ENCODE data around the gene CARD14. TPM values are rescaled to one million over a fixed set of nuclear protein-coding genes. Genes with fewer than 3 reads are reported as not detected.

The CARD14 gene
- total and polyA plus RNA-seq, 9 donors: 0.10 to 2.3 (median 0.18) TPM; not detected in 3

DNA sequence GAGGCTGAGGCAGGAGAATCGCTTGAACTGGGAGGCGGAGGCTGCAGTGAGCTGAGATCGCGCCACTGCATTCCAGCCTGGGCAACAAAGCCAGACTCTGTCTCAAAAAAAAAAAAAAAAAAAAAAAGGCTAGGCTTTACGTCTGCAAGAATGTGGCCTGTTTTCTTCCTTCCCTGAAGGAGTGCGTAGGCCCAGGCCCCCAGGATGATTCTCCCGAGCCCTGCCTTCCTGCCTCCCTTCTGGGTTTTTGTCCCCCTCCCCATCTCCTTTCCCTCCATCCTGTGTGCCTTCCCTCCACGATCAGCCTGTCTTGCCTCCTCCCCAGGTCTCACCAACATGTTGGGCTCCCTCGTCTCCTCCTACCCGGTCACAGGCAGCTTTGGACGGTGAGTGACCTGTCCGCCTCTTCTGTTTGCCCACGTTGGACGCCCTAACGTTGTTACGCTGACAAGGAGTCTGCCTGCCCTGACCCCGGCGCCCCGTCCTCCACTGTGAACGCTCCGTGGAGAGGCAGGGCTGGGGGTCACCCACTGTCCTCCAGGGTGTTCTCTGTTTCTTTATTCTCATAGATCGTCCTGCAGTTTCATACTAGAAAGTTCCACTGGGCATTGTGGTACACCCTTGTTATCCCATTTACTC is 75.2 kb downstream of the CARD14 start:
- no peak for DNase-seq
- TF ChIP-seq, protein P1, sequence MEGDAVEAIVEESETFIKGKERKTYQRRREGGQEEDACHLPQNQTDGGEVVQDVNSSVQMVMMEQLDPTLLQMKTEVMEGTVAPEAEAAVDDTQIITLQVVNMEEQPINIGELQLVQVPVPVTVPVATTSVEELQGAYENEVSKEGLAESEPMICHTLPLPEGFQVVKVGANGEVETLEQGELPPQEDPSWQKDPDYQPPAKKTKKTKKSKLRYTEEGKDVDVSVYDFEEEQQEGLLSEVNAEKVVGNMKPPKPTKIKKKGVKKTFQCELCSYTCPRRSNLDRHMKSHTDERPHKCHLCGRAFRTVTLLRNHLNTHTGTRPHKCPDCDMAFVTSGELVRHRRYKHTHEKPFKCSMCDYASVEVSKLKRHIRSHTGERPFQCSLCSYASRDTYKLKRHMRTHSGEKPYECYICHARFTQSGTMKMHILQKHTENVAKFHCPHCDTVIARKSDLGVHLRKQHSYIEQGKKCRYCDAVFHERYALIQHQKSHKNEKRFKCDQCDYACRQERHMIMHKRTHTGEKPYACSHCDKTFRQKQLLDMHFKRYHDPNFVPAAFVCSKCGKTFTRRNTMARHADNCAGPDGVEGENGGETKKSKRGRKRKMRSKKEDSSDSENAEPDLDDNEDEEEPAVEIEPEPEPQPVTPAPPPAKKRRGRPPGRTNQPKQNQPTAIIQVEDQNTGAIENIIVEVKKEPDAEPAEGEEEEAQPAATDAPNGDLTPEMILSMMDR (IDR thresholded peaks at IDR 0.05): no peak
- TF ChIP-seq EP300 (IDR thresholded peaks at IDR 0.05) (no peak), POLR2A (IDR thresholded peaks at IDR 0.05) (no peak)
- 86 to 89% (median 87%) methylated on average over 22 of the region's 22 CpGs for WGBS, 3 donors
- no peak overlapping the region for H3K4me3 ChIP-seq
- H3K27me3 ChIP-seq: no peaks in the 10 kb centered on the region
- H3K9me3 ChIP-seq: no peaks in the 10 kb centered on the region
- peaks cover 3% of the 10 kb centered on the region for H3K36me3 ChIP-seq
- H3K4me1 ChIP-seq (ENCODE audit: insufficient read depth): no peaks in the 10 kb centered on the region
- no peak overlapping the region for H3K27ac ChIP-seq
- intact Hi-C loops (cut with DNase I): no loop called here

- intact Hi-C loops (cut with DNase I): no loop called here
- WGBS, 3 donors: 90 to 93% (median 92%) methylated on average over 27 of the region's 27 CpGs
- peaks cover 3% of the 10 kb centered on the region for H3K36me3 ChIP-seq
Observed at GRCh38 chr17:80245566-80246265, 75.9 kb downstream of the CARD14 start.

GRCh38 chr17:80246266-80246681 is 76.4 kb downstream of the CARD14 start:
- no peaks in the 10 kb centered on the region for H3K4me1 ChIP-seq (ENCODE audit: insufficient read depth)
- intact Hi-C loops (cut with DNase I): no loop called here
- DNase-seq: no peak
- no peaks in the 10 kb centered on the region for H3K9me3 ChIP-seq
- TF ChIP-seq EP300 (IDR thresholded peaks at IDR 0.05): no peak
- TF ChIP-seq, protein P1 (IDR thresholded peaks at IDR 0.05): no peak
- TF ChIP-seq POLR2A (IDR thresholded peaks at IDR 0.05): no peak
- H3K4me3 ChIP-seq: no peak overlapping the region
- H3K27ac ChIP-seq: no peak overlapping the region
- 93 to 95% (median 94%) methylated on average over 18 to 19 of the region's 19 CpGs for WGBS, 3 donors
- peaks cover 3% of the 10 kb centered on the region for H3K36me3 ChIP-seq
- H3K27me3 ChIP-seq: no peaks in the 10 kb centered on the region

More at GRCh38 chr17:80245566-80246265, 75.9 kb downstream of the CARD14 start:
- Histone ChIP-seq H3K4me3 (no peak overlapping the region), H3K4me1 (ENCODE audit: insufficient read depth) (no peaks in the 10 kb centered on the region), H3K27ac (no peak overlapping the region), H3K9me3 (no peaks in the 10 kb centered on the region), H3K27me3 (no peaks in the 10 kb centered on the region)
- TF ChIP-seq, protein P1 (IDR thresholded peaks at IDR 0.05): no peak
- TF ChIP-seq POLR2A (IDR thresholded peaks at IDR 0.05) (no peak), EP300 (IDR thresholded peaks at IDR 0.05) (no peak)
- DNase-seq: no peak

DNA sequence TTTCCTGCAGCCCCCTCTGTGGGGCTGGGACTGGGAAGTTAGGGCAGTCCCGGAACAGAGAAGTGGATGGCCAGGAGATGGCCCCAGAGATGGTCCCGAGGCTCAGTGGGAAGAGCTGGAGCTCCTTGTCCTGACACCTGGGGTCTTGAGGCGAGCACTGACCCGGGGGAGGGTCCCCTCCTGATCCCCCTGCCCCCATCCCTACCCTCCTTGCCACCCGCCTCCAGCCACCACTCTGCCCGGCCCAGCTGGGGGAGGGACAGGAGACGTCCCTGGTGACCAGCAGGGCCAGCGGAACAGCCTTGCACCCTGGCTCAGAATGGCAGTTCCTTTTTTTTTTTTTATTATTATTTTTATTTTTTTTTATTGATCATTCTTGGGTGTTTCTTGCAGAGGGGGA is 76.9 kb downstream of the CARD14 start:
- WGBS, 3 donors: 88 to 95% (median 89%) methylated on average over 8 of the region's 8 CpGs

More for the DNA sequence above, 76.9 kb downstream of the CARD14 start:
- Histone ChIP-seq H3K4me3 (no peak overlapping the region), H3K27ac (no peak overlapping the region), H3K9me3 (no peaks in the 10 kb centered on the region), H3K36me3 (peaks cover 3% of the 10 kb centered on the region), H3K27me3 (no peaks in the 10 kb centered on the region), H3K4me1 (ENCODE audit: insufficient read depth) (no peaks in the 10 kb centered on the region)
- intact Hi-C loops (cut with DNase I): no loop called here
- TF ChIP-seq, protein P1 (IDR thresholded peaks at IDR 0.05): no peak
- TF ChIP-seq EP300 (IDR thresholded peaks at IDR 0.05) (no peak), POLR2A (IDR thresholded peaks at IDR 0.05) (no peak)
- DNase-seq: no peak
